Measurements from ENCODE around the gene IPO4.
A peak's percentile ranks its signal among the peaks of the same experiment; 100 is the strongest.

The IPO4 gene

GRCh38 chr14:24235804-24236688, 47.4 kb upstream of the IPO4 start:
- Histone ChIP-seq H3K36me3 (peaks cover 37% of the 10 kb centered on the region), H3K4me1 (peaks cover 4% of the 10 kb centered on the region; the same call in 1 of the 2 replicates), H3K9me3 (no peaks in the 10 kb centered on the region), H3K27me3 (no peaks in the 10 kb centered on the region), H3K4me3 (ENCODE audit: low read depth, low read length) (no peak overlapping the region)
- TF ChIP-seq CTCF (IDR thresholded peaks at IDR 0.05; ENCODE audit: low read depth, low read length): no peak
- no peak for DNase-seq

- Histone ChIP-seq H3K4me3 (ENCODE audit: low read depth, low read length) (no peak overlapping the region), H3K36me3 (peaks cover 24% of the 10 kb centered on the region)
Observed at GRCh38 chr14:24234095-24235005, 45.7 kb upstream of the IPO4 start.

GRCh38 chr14:24233538-24233866, 44.9 kb upstream of the IPO4 start:
- H3K27me3 ChIP-seq: no peaks in the 10 kb centered on the region
- peaks cover 4% of the 10 kb centered on the region; the same call in 1 of the 2 replicates for H3K4me1 ChIP-seq
- DNase-seq: no peak
- TF ChIP-seq CTCF (IDR thresholded peaks at IDR 0.05; ENCODE audit: low read depth, low read length): no peak
- H3K36me3 ChIP-seq: peaks cover 17% of the 10 kb centered on the region
- no peaks in the 10 kb centered on the region for H3K9me3 ChIP-seq
- H3K4me3 ChIP-seq (ENCODE audit: low read depth, low read length): peak overlapping the region; percentile 90

More at GRCh38 chr14:24234095-24235005, 45.7 kb upstream of the IPO4 start:
- no peak for TF ChIP-seq CTCF (IDR thresholded peaks at IDR 0.05; ENCODE audit: low read depth, low read length)
- Histone ChIP-seq H3K4me1 (peaks cover 4% of the 10 kb centered on the region; the same call in 1 of the 2 replicates), H3K27me3 (no peaks in the 10 kb centered on the region), H3K9me3 (no peaks in the 10 kb centered on the region)
- no peak for DNase-seq

- H3K9me3 ChIP-seq: no peaks in the 10 kb centered on the region
- TF ChIP-seq CTCF (IDR thresholded peaks at IDR 0.05; ENCODE audit: low read depth, low read length): no peak
- no peak for DNase-seq
- no peaks in the 10 kb centered on the region for H3K27me3 ChIP-seq
- H3K4me1 ChIP-seq: peaks cover 4% of the 10 kb centered on the region; the same call in 1 of the 2 replicates
- peak within 1 kb of the TSS; percentile 90 for H3K4me3 ChIP-seq (ENCODE audit: low read depth, low read length)
- peaks cover 22% of the 10 kb centered on the region for H3K36me3 ChIP-seq
Observed at GRCh38 chr14:24232645-24233537, 44.3 kb upstream of the IPO4 start, which contains the start of gene GMPR2. Gene GMPR2, plus strand, starts transcription at chr14:24232929. Its CDS starts 325 bp downstream, at chr14:24233254.

GRCh38 chr14:24232121-24232644, 43.6 kb upstream of the IPO4 start, which contains the start of gene NEDD8:
Gene NEDD8, minus strand, starts transcription at chr14:24232367. Its CDS starts 100 bp downstream, at chr14:24232267.
- no peaks in the 10 kb centered on the region for H3K9me3 ChIP-seq
- H3K4me3 ChIP-seq (ENCODE audit: low read depth, low read length): peak within 1 kb of the TSS; percentile 90
- peak; percentile 90 for DNase-seq
- peaks cover 4% of the 10 kb centered on the region; the same call in 1 of the 2 replicates for H3K4me1 ChIP-seq
- H3K27me3 ChIP-seq: no peaks in the 10 kb centered on the region
- no peak for TF ChIP-seq CTCF (IDR thresholded peaks at IDR 0.05; ENCODE audit: low read depth, low read length)
- peaks cover 25% of the 10 kb centered on the region for H3K36me3 ChIP-seq

Data from BE2C (cell line).